GM08714 (cell line): ENCODE data around the gene ZNF785.
"Not testable (repeated sequence)": the region's sequence is repeated elsewhere in the genome, so short reads cannot be mapped to it uniquely, and the experiment has no call there.

Experiments
- H3K4me3 ChIP-seq: fragments of 200-500 bp; sonication (Bioruptor generic); 2 replicates; pipeline ENCODE4 v1.5.1; 2014; ENCODE audit warnings: mild to moderate bottlenecking, low read length, inconsistent platforms
- ZNF274 ChIP-seq: IDR thresholded peaks from 2 replicates; pipeline ENCODE4 v1.6.1; 2012; ENCODE audit warnings: mild to moderate bottlenecking, low read depth, low read length

Gene ZNF785

DNA sequence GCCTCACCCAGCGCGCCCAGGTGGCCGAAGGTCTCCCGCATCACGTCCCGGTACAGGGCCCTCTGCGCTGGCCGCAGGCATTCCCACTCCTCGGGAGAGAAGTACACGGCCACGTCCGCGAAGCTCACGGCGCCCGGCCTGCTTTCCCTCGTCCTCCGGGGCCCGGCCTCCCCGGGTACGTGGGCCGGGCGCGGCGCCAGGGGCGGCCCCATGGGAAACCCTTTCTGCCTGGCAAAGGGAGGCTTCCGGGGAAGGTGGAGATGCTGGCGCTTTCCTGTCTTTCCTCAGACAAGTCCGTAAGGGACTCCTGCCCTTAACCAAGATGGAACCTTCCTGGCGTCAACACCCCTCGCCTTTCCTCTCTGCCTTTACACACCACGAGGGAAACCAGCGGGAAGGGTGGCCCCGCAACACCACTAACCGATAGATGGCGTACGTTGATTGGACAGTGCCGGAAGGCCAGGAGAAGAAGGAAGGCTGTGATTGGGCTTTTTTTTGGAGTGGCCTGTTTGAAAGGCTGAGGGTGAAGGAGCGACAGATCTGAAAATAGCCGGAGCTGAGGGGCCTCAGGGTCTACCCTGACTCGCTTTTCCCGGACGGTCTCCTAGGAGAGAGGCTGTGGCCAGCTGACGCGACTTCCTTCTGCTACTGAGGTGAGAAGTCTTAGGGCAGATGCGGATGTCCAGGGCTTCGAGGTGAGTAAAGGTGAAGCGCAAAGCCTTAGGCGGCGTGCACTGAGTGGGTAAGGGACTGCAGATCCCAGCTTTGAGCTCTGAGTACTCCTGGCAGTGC is at the start of gene ZNF785:
ZNF785 (minus strand) TSS at position 298 of the 792 bp plus-strand sequence; CDS start at position 212, 86 bp downstream.
- H3K4me3 ChIP-seq = peak within 1 kb of the TSS; percentile 83

DNA sequence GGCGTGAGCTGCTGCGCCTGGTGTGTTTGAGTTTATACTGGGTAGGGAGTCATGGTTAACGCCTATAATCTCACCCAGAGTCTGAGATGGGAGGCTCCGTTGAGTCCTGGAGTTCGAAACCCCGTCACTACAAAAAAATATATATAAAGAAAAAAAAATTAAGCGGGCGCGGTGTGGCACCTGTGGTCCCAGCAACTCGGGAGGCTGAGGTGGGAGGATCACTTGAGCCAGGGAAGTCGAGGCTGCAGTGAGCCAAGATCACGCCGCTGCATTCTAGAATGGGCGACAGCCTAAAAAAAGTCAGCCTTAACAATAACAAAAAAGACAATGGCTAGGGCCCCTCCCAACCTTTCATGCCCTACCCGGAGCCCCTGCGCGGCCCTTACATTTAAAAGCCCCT is 48.0 kb upstream of the ZNF785 start:
- H3K4me3 ChIP-seq = peak overlapping the region; percentile 63; the same call in 1 of the 2 replicates
- no peak for TF ChIP-seq ZNF274

More for the DNA sequence above, at the start of gene ZNF785:
- no peak for TF ChIP-seq ZNF274

DNA sequence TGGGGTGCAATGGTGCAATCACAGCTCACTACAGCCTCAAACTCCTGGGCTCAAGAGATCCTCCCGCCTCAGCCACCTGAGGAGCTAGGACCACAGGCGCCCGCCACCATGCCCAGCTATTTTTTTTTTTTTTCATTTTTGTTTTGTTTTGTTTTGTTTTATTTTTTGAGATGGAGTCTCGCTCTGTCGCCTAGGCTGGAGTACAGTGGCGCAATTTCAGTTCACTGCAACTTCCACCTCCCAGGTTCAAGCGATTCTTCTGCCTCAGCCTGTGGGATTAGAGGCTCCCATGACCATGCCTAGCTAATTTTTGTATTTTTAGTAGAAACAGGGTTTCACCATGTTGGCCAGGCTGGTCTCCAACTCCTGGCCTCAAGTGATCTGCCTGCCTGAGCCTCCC is 47.0 kb upstream of the ZNF785 start:
- H3K4me3 ChIP-seq = not testable (repeated sequence)

GRCh38 chr16:30628628-30629540 is 43.4 kb upstream of the ZNF785 start:
- no peak for TF ChIP-seq ZNF274
- no peak overlapping the region for H3K4me3 ChIP-seq

- H3K4me3 ChIP-seq = no peak overlapping the region
- TF ChIP-seq ZNF274 = no peak
Observed at GRCh38 chr16:30626236-30626635, 40.7 kb upstream of the ZNF785 start.

DNA sequence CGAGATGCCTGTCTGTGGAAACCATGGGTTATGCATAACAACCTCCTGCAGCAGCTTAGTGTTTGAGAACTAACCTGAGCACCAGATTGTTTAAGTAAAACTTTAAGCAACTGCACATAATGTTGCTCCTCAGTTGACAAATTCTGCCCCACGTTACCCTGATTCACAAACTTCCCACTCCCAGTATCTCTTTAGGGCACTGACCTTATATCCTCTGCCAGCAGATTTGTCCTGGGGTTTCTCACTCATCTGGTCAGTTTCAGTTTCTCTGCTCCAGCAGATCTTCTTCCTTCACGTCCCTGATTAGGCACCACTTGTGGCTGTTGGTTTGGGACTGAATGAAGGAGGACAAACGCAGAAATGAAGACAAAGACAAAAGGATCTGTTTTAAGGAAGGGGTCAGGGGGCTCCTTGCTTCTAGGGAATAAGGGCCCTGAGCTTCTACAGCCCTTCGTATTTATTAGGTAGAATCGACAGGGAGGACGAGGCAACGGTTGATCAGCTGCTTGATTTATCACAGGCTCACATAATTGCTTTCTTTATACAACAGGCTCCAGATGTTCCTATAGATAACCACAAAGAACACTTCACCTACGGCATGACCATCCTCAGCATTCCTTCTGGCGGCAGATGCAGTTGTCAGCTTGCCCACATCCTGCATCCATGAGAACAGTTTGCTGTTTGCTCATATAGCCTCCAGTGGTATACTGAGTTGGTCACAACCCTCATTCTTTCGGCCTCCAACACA is 38.2 kb upstream of the ZNF785 start:
- TF ChIP-seq ZNF274 = no peak
- H3K4me3 ChIP-seq = no peak overlapping the region

- no peak for TF ChIP-seq ZNF274
- no peak overlapping the region for H3K4me3 ChIP-seq
Observed at GRCh38 chr16:30622455-30623032, 37.0 kb upstream of the ZNF785 start.

GRCh38 chr16:30621765-30622164 is 36.3 kb upstream of the ZNF785 start:
- no peak overlapping the region for H3K4me3 ChIP-seq
- TF ChIP-seq ZNF274 = no peak

GRCh38 chr16:30620169-30620568 is 34.7 kb upstream of the ZNF785 start:
- TF ChIP-seq ZNF274 = no peak
- no peak overlapping the region for H3K4me3 ChIP-seq

GRCh38 chr16:30619638-30620037 is 34.1 kb upstream of the ZNF785 start:
- no peak overlapping the region for H3K4me3 ChIP-seq
- TF ChIP-seq ZNF274 = no peak

DNA sequence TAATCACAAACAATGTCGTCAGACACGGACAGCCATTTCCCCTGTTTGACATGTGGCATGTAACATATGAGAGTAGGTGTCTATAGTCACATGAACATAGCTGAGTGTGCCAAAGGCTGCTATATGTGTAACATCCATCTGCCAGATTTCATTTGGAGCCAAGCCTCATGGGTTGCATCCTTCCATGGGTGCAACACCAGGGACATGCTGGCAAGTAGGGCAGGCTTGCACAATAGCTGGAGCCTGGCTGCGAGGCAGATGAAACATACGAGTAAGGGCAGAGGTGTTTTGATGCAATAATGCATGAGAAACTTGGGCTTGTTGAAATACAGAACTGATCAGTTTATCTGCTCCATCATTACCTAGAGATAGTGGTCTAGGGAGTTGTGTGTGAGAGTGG is 33.7 kb upstream of the ZNF785 start:
- H3K4me3 ChIP-seq = no peak overlapping the region
- TF ChIP-seq ZNF274 = no peak

GRCh38 chr16:30615358-30616091 is 30.0 kb upstream of the ZNF785 start:
- TF ChIP-seq ZNF274 = no peak
- H3K4me3 ChIP-seq = no peak overlapping the region
